Keratinocyte (primary cell): ENCODE measurements around the gene RBBP8. TPM values are rescaled to one million over a fixed set of nuclear protein-coding genes. Genes with fewer than 3 reads are reported as not detected.

Experiments used
- DNase-seq: peaks from one replicate; pipeline ENCODE4 v3.0.0-alpha.2; 2011; ENCODE audit warnings: low read depth, missing footprints, low spot score
- FAIRE-seq: peaks from 2 replicates; lab custom pipeline; 2011; peaks lifted over from hg19 to GRCh38; lab: Jason Lieb, UNC
- H2AFZ ChIP-seq: 2 replicates; pipeline ENCODE4 v1.6.0; 2012; ENCODE audit warnings: low read length, control low read depth, inconsistent platforms; ENCODE audit not compliant: control insufficient read depth
- H3K27ac ChIP-seq: 2 replicates; pipeline ENCODE4 v1.5.1; 2011; ENCODE audit warnings: low read length; ENCODE audit not compliant: control insufficient read depth, insufficient read depth
- H3K27me3 ChIP-seq: 3 replicates; pipeline ENCODE4 v1.6.0; 2011; ENCODE audit warnings: low read length; ENCODE audit not compliant: control insufficient read depth, insufficient read depth; ENCODE audit errors: extremely low read depth
- H3K36me3 ChIP-seq, 2 experiments: 2 replicates in 1 of 2; 3 replicates in 1 of 2; pipeline ENCODE4 v1.5.1; 2011; ENCODE audit warnings: low read length in 2 of 2, mild to moderate bottlenecking in 1 of 2; ENCODE audit not compliant: control insufficient read depth in 2 of 2, insufficient read depth in 2 of 2; ENCODE audit errors: extremely low read depth in 1 of 2
- H3K4me1 ChIP-seq: 3 replicates; pipeline ENCODE4 v1.5.1; 2011; ENCODE audit warnings: low read length; ENCODE audit not compliant: control insufficient read depth, insufficient read depth; ENCODE audit errors: extremely low read depth
- H3K4me2 ChIP-seq: 3 replicates; pipeline ENCODE4 v1.6.0; 2011; ENCODE audit warnings: low read depth, low read length; ENCODE audit not compliant: control insufficient read depth, insufficient read depth; ENCODE audit errors: extremely low read depth
- H3K4me3 ChIP-seq, 3 experiments: fragments of 200-600 bp in 1 of 3; sonication (generic) in 1 of 3; 2 replicates in 2 of 3; 3 replicates in 1 of 3; pipeline ENCODE4 v1.5.1; 2011 to 2016; ENCODE audit warnings: low read length in 3 of 3, mild to moderate bottlenecking in 3 of 3, control low read depth in 2 of 3, inconsistent platforms in 1 of 3, low read depth in 1 of 3, mixed read lengths in 1 of 3, mixed run types in 1 of 3, moderate library complexity in 1 of 3; ENCODE audit not compliant: control insufficient read depth in 2 of 3, insufficient read depth in 2 of 3; ENCODE audit errors: extremely low read depth in 1 of 3
- H3K79me2 ChIP-seq: 2 replicates; pipeline ENCODE4 v1.6.0; 2012; ENCODE audit warnings: low read length; ENCODE audit not compliant: control insufficient read depth, insufficient read depth
- H3K9ac ChIP-seq: 3 replicates; pipeline ENCODE4 v1.6.0; 2011; ENCODE audit warnings: low read length; ENCODE audit not compliant: control insufficient read depth, insufficient read depth; ENCODE audit errors: extremely low read depth
- H3K9me1 ChIP-seq: 3 replicates; pipeline ENCODE4 v1.6.0; 2011; ENCODE audit warnings: low read length; ENCODE audit not compliant: control insufficient read depth, insufficient read depth; ENCODE audit errors: extremely low read depth
- H3K9me3 ChIP-seq: 2 replicates; pipeline ENCODE4 v1.5.1; 2012; ENCODE audit warnings: low read depth, low read length; ENCODE audit not compliant: control insufficient read depth
- H4K20me1 ChIP-seq: 3 replicates; pipeline ENCODE4 v1.6.0; 2011; ENCODE audit warnings: low read length; ENCODE audit not compliant: control insufficient read depth, insufficient read depth; ENCODE audit errors: extremely low read depth
- CTCF ChIP-seq, 3 experiments: IDR thresholded peaks in 1 of 3; conservative IDR thresholded peaks in 1 of 3; optimal IDR thresholded peaks in 1 of 3; 2 replicates in 2 of 3; 3 replicates in 1 of 3; pipeline versions ENCODE3 to v1.5.1; 2011; ENCODE audit warnings: low read length in 3 of 3, mild to moderate bottlenecking in 3 of 3, moderate library complexity in 2 of 3, control low read depth in 1 of 3, inconsistent platforms in 1 of 3; ENCODE audit not compliant: insufficient read depth in 2 of 3; ENCODE audit errors: extremely low read depth in 1 of 3
- EZH2 ChIP-seq: IDR thresholded peaks from one replicate; pipeline ENCODE4 v1.6.1; 2012; ENCODE audit warnings: inconsistent platforms, mild to moderate bottlenecking, low read length, moderate library complexity
- dilution Hi-C: fragments of 300-500 bp; cut with MboI; formaldehyde crosslinking; loops from one replicate; pipeline ENCODE4 v1.7.0; 2020; ENCODE audit warnings: low sequenced_read_pairs; ENCODE audit not compliant: extremely low pct_ligation_motif_present
- polyA plus RNA-seq, 5 experiments: library from polyadenylated mRNA; depleted of rRNA in 3 of 5; stranded (reverse) in 3 of 5; stranded (forward) in 1 of 5; unstranded in 1 of 5; fragments of >200 nt; gene quantifications; 1 replicate in 1 of 5; 2 replicates in 3 of 5; 3 replicates in 1 of 5; pipeline versions ENCODE4 v1.2.1 to v1.2.3, GENCODE V29; 2011 to 2012; ENCODE audit warnings: missing spikeins in 2 of 5, low read depth in 1 of 5, low replicate concordance in 1 of 5

The RBBP8 gene
- polyA plus RNA-seq, 1 donor (not counting 4 experiments of a cell fraction or from before 2014, with no cell fraction given), result 169 TPM

- no peak for FAIRE-seq
These were observed 132.2 kb downstream of the RBBP8 start for GRCh38 chr18:23065234-23065806.

GRCh38 chr18:23066060-23066459 is 132.9 kb downstream of the RBBP8 start:
- no peak for TF ChIP-seq CTCF (optimal IDR thresholded peaks at IDR 0.05 in 1 of 3, IDR thresholded peaks at IDR 0.05 in 1 of 3, conservative IDR thresholded peaks at IDR 0.05 in 1 of 3; ENCODE audit: extremely low read depth in 1 of 3, insufficient read depth in 2 of 3, low read length in 3 of 3)
- no peak for TF ChIP-seq EZH2
- dilution Hi-C loops, result no loop called here

More at GRCh38 chr18:23065234-23065806, 132.2 kb downstream of the RBBP8 start:
- DNase-seq, result no peak
- Histone ChIP-seq H3K9me1 (no peaks in the 10 kb centered on the region), H3K4me3 (no peak overlapping the region), H3K4me1 (no peaks in the 10 kb centered on the region), H3K9me3 (no peaks in the 10 kb centered on the region), H2AFZ (no peak overlapping the region), H3K27ac (no peak overlapping the region), H4K20me1 (no peaks in the 10 kb centered on the region), H3K4me2 (no peak overlapping the region), H3K79me2 (no peaks in the 10 kb centered on the region), H3K27me3 (no peaks in the 10 kb centered on the region), H3K36me3 (no peaks in the 10 kb centered on the region), H3K9ac (no peak overlapping the region)
- TF ChIP-seq CTCF (optimal IDR thresholded peaks at IDR 0.05 in 1 of 3, IDR thresholded peaks at IDR 0.05 in 1 of 3, conservative IDR thresholded peaks at IDR 0.05 in 1 of 3; ENCODE audit: extremely low read depth in 1 of 3, insufficient read depth in 2 of 3, low read length in 3 of 3), result no peak
- TF ChIP-seq EZH2, result no peak
- dilution Hi-C loops, result no loop called here

More at GRCh38 chr18:23066060-23066459, 132.9 kb downstream of the RBBP8 start:
- Histone ChIP-seq H3K27me3 (no peaks in the 10 kb centered on the region), H3K9ac (no peak overlapping the region), H3K9me1 (no peaks in the 10 kb centered on the region), H3K4me2 (no peak overlapping the region), H3K79me2 (no peaks in the 10 kb centered on the region), H3K36me3 (no peaks in the 10 kb centered on the region), H4K20me1 (no peaks in the 10 kb centered on the region), H2AFZ (no peak overlapping the region), H3K4me3 (no peak overlapping the region), H3K9me3 (no peaks in the 10 kb centered on the region), H3K4me1 (no peaks in the 10 kb centered on the region), H3K27ac (no peak overlapping the region)
- FAIRE-seq, result no peak
- no peak for DNase-seq
